Natural killer cell (primary cell): Measurements from ENCODE around the gene CCDC102B. TPM values are rescaled to one million over a fixed set of nuclear protein-coding genes. Genes with fewer than 3 reads are reported as not detected.

Experiments
- ATAC-seq, 3 donors: fragments of 150-1000 bp in 2 of 3; fragments of 200-7000 bp in 1 of 3; cut with Tn5 transposase; 1 replicate in 1 of 3; 2 replicates in 2 of 3; pipeline ENCODE4 v1.10.0; 2021; ENCODE audit warnings: mild to moderate bottlenecking in 2 of 3, moderate library complexity in 2 of 3
- DNase-seq, 2 donors: peaks; one replicate each; pipeline versions ENCODE4 v3.0.0 to v3.0.0-alpha.2; 2013 to 2021; ENCODE audit warnings: mixed read lengths in 1 of 2
- H3K27ac ChIP-seq: one replicate; pipeline ENCODE4 v1.5.1; 2013; ENCODE audit warnings: mild to moderate bottlenecking, low read length
- H3K27me3 ChIP-seq: one replicate; pipeline ENCODE4 v1.6.1; 2013; ENCODE audit warnings: low read length; ENCODE audit not compliant: control insufficient read depth, insufficient read depth
- H3K36me3 ChIP-seq: one replicate; pipeline ENCODE4 v1.6.1; 2013; ENCODE audit warnings: low read length; ENCODE audit not compliant: control insufficient read depth, insufficient read depth
- H3K4me1 ChIP-seq: one replicate; pipeline ENCODE4 v1.6.1; 2013; ENCODE audit warnings: low read length; ENCODE audit not compliant: control insufficient read depth, insufficient read depth
- H3K4me3 ChIP-seq: one replicate; pipeline ENCODE4 v1.5.1; 2013; ENCODE audit warnings: low read length
- H3K9me3 ChIP-seq: one replicate; pipeline ENCODE4 v1.6.1; 2013; ENCODE audit warnings: low read length; ENCODE audit not compliant: control insufficient read depth, insufficient read depth
- H3K27ac Mint-ChIP-seq, 2 donors: one replicate each; pipeline ENCODE4 v1.8.0; 2022; ENCODE audit warnings: mild to moderate bottlenecking in 2 of 2, mixed read lengths in 2 of 2, moderate library complexity in 1 of 2
- H3K27me3 Mint-ChIP-seq, 2 donors: one replicate each; pipeline ENCODE4 v1.8.0; 2022; ENCODE audit warnings: low read depth in 2 of 2, mixed read lengths in 2 of 2
- H3K36me3 Mint-ChIP-seq: one replicate; pipeline ENCODE4 v1.8.0; 2022; ENCODE audit warnings: mixed read lengths
- H3K4me1 Mint-ChIP-seq, 2 donors: one replicate each; pipeline ENCODE4 v1.8.0; 2022; ENCODE audit warnings: mixed read lengths in 2 of 2
- H3K4me3 Mint-ChIP-seq: one replicate; pipeline ENCODE4 v1.8.0; 2022; ENCODE audit warnings: mild to moderate bottlenecking, moderate library complexity, mixed read lengths
- H3K9me3 Mint-ChIP-seq, 2 donors: one replicate each; pipeline ENCODE4 v1.8.0; 2022; ENCODE audit warnings: mixed read lengths in 2 of 2
- CTCF ChIP-seq: fragments of 200-600 bp; IDR thresholded peaks from one replicate; pipeline ENCODE4 v1.8.0; 2022; ENCODE audit warnings: antibody characterized with exemption
- WGBS: methylation state at CpG from one replicate; pipeline ENCODE4 v1.1.7; 2013; ENCODE audit warnings: missing lambda C conversion rate; ENCODE audit not compliant: insufficient coverage; 5-methylcytosine and 5-hydroxymethylcytosine counted together
- intact Hi-C: fragments of 100-400 bp; cut with micrococcal nuclease; formaldehyde crosslinking; loops from one replicate; pipeline ENCODE4 v1.14.2; 2022
- total RNA-seq, 4 donors: library from RNA; stranded (reverse); fragments of 120-200 nt in 1 of 4; gene quantifications; one replicate each; pipeline versions ENCODE4 v1.2.3 to v1.2.4, GENCODE V29; 2013 to 2022

The CCDC102B gene
- total RNA-seq, 3 donors from 2014 or later (not counting 1 experiment from before 2014, with no cell fraction given) = 6.9 to 9.9 (median 8.9) TPM

GRCh38 chr18:68830256-68831045 lies 32.6 kb downstream of the CCDC102B start:
- DNase-seq = no peak
- H3K27me3 Mint-ChIP-seq = no peaks in the 10 kb centered on the region
- H3K9me3 ChIP-seq = no peaks in the 10 kb centered on the region
- intact Hi-C loops = no loop called here
- H3K27ac Mint-ChIP-seq = no peak overlapping the region
- H3K4me1 Mint-ChIP-seq = no peaks in the 10 kb centered on the region
- H3K4me3 Mint-ChIP-seq = no peak overlapping the region
- no peak for TF ChIP-seq CTCF
- H3K27me3 ChIP-seq = no peaks in the 10 kb centered on the region
- peaks cover 0 to 4% of the 10 kb centered on the region in 2 donors for H3K9me3 Mint-ChIP-seq
- 64% methylated on average over 1 of the region's 2 CpGs for WGBS
- ATAC-seq = no peak
- H3K4me1 ChIP-seq = no peaks in the 10 kb centered on the region
- no peaks in the 10 kb centered on the region for H3K36me3 Mint-ChIP-seq
- no peak overlapping the region for H3K27ac ChIP-seq
- no peaks in the 10 kb centered on the region for H3K36me3 ChIP-seq
- H3K4me3 ChIP-seq = no peak overlapping the region

- Mint-ChIP-seq H3K4me1 (no peaks in the 10 kb centered on the region), H3K27me3 (no peaks in the 10 kb centered on the region), H3K27ac (no peak overlapping the region), H3K9me3 (peaks cover 0 to 2% of the 10 kb centered on the region in 2 donors), H3K36me3 (no peaks in the 10 kb centered on the region), H3K4me3 (no peak overlapping the region)
- Histone ChIP-seq H3K4me1 (no peaks in the 10 kb centered on the region), H3K4me3 (no peak overlapping the region), H3K36me3 (no peaks in the 10 kb centered on the region), H3K27me3 (no peaks in the 10 kb centered on the region), H3K9me3 (no peaks in the 10 kb centered on the region), H3K27ac (no peak overlapping the region)
- no peak for TF ChIP-seq CTCF
- WGBS = 79% methylated on average over 5 of the region's 5 CpGs
- ATAC-seq (no peak), DNase-seq (no peak)
- intact Hi-C loops = no loop called here
These were observed 35.9 kb downstream of the CCDC102B start for GRCh38 chr18:68833756-68834155.

GRCh38 chr18:68837665-68838451 lies 40.0 kb downstream of the CCDC102B start:
- Histone ChIP-seq H3K9me3 (no peaks in the 10 kb centered on the region), H3K27me3 (no peaks in the 10 kb centered on the region), H3K4me3 (no peak overlapping the region), H3K4me1 (no peaks in the 10 kb centered on the region), H3K27ac (no peak overlapping the region), H3K36me3 (no peaks in the 10 kb centered on the region)
- 61% methylated on average over 3 of the region's 7 CpGs for WGBS
- no peak for TF ChIP-seq CTCF
- intact Hi-C loops = no loop called here
- ATAC-seq = no peak
- Mint-ChIP-seq H3K4me1 (no peaks in the 10 kb centered on the region), H3K36me3 (no peaks in the 10 kb centered on the region), H3K9me3 (no peaks in the 10 kb centered on the region), H3K27me3 (no peaks in the 10 kb centered on the region), H3K4me3 (no peak overlapping the region), H3K27ac (no peak overlapping the region)
- no peak for DNase-seq
